Heart right ventricle (tissue), 16 donors: ENCODE measurements around the gene PSMA6. TPM values are rescaled to one million over a fixed set of nuclear protein-coding genes. Genes with fewer than 3 reads are reported as not detected.
"Not testable (repeated sequence)": the region's sequence is repeated elsewhere in the genome, so short reads cannot be mapped to it uniquely, and the experiment has no call there.

Source experiments
- ATAC-seq, 8 donors: fragments of 200-7000 bp; cut with Tn5 transposase; one replicate each; pipeline ENCODE4 v1.9.1; 2020; ENCODE audit warnings: mild to moderate bottlenecking in 8 of 8, moderate library complexity in 8 of 8, moderate number of reproducible peaks in 1 of 8
- DNase-seq, 2 donors: peaks; one replicate each; pipeline ENCODE4 v3.0.0-alpha.2; 2020
- H3K27ac ChIP-seq, 10 donors: fragments of 200-600 bp; sonication (generic) in 2 of 10; one replicate each; pipeline versions ENCODE4 v1.5.0 to v1.8.0; 2020 to 2022; ENCODE audit warnings: mild to moderate bottlenecking in 3 of 10
- H3K27me3 ChIP-seq, 7 donors: fragments of 200-600 bp; one replicate each; pipeline ENCODE4 v1.8.0; 2021 to 2022; ENCODE audit warnings: mild to moderate bottlenecking in 2 of 7
- H3K36me3 ChIP-seq, 9 donors: fragments of 200-600 bp; sonication (generic) in 1 of 9; one replicate each; pipeline versions ENCODE4 v1.5.0 to v1.8.0; 2020 to 2022; ENCODE audit warnings: mild to moderate bottlenecking in 2 of 9
- H3K4me1 ChIP-seq, 9 donors: fragments of 200-600 bp; sonication (generic) in 1 of 9; one replicate each; pipeline versions ENCODE4 v1.5.0 to v1.8.0; 2020 to 2022; ENCODE audit warnings: mild to moderate bottlenecking in 4 of 9
- H3K4me3 ChIP-seq, 10 donors: fragments of 200-600 bp; sonication (generic) in 2 of 10; one replicate each; pipeline versions ENCODE4 v1.5.0 to v1.8.0; 2020 to 2022; ENCODE audit warnings: mild to moderate bottlenecking in 7 of 10, moderate library complexity in 2 of 10
- H3K9me3 ChIP-seq, 11 donors: fragments of 200-600 bp in 10 of 11; sonication (generic) in 2 of 11; one replicate each; pipeline versions ENCODE4 v1.5.0 to v1.8.0; 2013 to 2022; ENCODE audit warnings: mild to moderate bottlenecking in 2 of 11, control low read depth in 1 of 11, moderate library complexity in 1 of 11
- CTCF ChIP-seq, 9 donors: fragments of 200-600 bp; sonication (generic) in 2 of 9; IDR thresholded peaks; one replicate each; pipeline versions ENCODE4 v1.5.0 to v1.8.0; 2021 to 2022; ENCODE audit warnings: antibody characterized with exemption in 9 of 9, mild to moderate bottlenecking in 5 of 9, moderate library complexity in 1 of 9
- WGBS, 2 donors: extraction: QIAGEN DNeasy Blood & Tissue Kit; methylation state at CpG; one replicate each; pipeline ENCODE4 v1.1.7; 2013; ENCODE audit warnings: inconsistent platforms in 1 of 2; 5-methylcytosine and 5-hydroxymethylcytosine counted together
- intact Hi-C, 10 donors: fragments of 100-400 bp; cut with DNase I; formaldehyde crosslinking; loops; one replicate each; pipeline versions ENCODE4 v1.11.1 to v1.14.2; 2022
- polyA plus RNA-seq, 2 donors: library from polyadenylated mRNA; stranded (reverse); fragments of 200-250 nt; gene quantifications; one replicate each; pipeline ENCODE4 v1.2.3, GENCODE V29; 2013
- total RNA-seq, 10 donors: library from RNA; stranded (reverse); fragmentation: NEBNext Ultra II Directional in 3 of 10; extraction: Animal tissue kit (Norgen Biotek cat#: 25700) in 3 of 10; gene quantifications; one replicate each; pipeline versions ENCODE4 v1.2.1 to v1.2.4, GENCODE V29; 2021 to 2023
- donor health status: Arrhythmogenic right ventricular cardiomyopathy.
- donor health status: ischemic (EF 13 %, LVEDD 7.1; RV severe dilation, severe dysfunction).
- donor health status: healthy with polysubstance abuse.
- donor health status: DM: no; HTN: yes; CAD: no.
- donor health status: DM: no; HTN: no; CAD: no.
- donor health status: ischemic (EF 25% LVEDD 6.9; RV normal size, moderate dysfunction).
- donor health status: ischemic (EF 25% LVEDD 5.7; RV mildly dilated, moderate dysfunction).
- donor health status: healthy.
- donor health status: DM: yes; HTN: yes; CAD: no.
- donor health status: Ischemic cardiomyopathy.
- donor health status: ischemic (EF 35%, LVEDD 5.7; RV mildly dilated, moderate dysfunction).
- donor health status: nonischemic (EF 11% LVEDD 7.7; RV severe dilation, severe dysfunction).
- donor health status: DM: yes; HTN: yes; CAD: no.
- donor health status: PGD.
- donor health status: ischemic (EF 29% LVEDD 5.4; RV normal size, mild dysfunction).
- donor health status: nonischemic (EF 23%, LVEDD 6.1; RV moderate dilation, normal function).

Gene PSMA6
- total and polyA plus RNA-seq, 12 donors, result 92.3 to 233 (median 166) TPM

GRCh38 chr14:35343702-35344101, 51.5 kb downstream of the PSMA6 start:
- Histone ChIP-seq H3K27me3 (no peaks in the 10 kb centered on the region), H3K9me3 (no peaks in the 10 kb centered on the region), H3K4me3 (no peak overlapping the region), H3K36me3 (no peaks in the 10 kb centered on the region), H3K4me1 (peaks cover 20 to 63% (median 36%) of the 10 kb centered on the region in 9 donors), H3K27ac (peak overlapping the region in 4 of 10 donors; percentile 4 to 48 (median 26))
- intact Hi-C loops, result loop anchor here in 5 of 10 donors (5.0 to 10.0 kb wide), 4 partner anchors 44 to 59 kb away; partner anchors contain the start of genes NFKBIA (in 1 of the 5) and PSMA6 (in 1 of the 5)
- 53 to 65% methylated on average over 7 of the region's 7 CpGs for WGBS, 2 donors
- ATAC-seq, result no peak
- no peak for DNase-seq
- TF ChIP-seq CTCF (IDR thresholded peaks at IDR 0.05), result no peak

DNA sequence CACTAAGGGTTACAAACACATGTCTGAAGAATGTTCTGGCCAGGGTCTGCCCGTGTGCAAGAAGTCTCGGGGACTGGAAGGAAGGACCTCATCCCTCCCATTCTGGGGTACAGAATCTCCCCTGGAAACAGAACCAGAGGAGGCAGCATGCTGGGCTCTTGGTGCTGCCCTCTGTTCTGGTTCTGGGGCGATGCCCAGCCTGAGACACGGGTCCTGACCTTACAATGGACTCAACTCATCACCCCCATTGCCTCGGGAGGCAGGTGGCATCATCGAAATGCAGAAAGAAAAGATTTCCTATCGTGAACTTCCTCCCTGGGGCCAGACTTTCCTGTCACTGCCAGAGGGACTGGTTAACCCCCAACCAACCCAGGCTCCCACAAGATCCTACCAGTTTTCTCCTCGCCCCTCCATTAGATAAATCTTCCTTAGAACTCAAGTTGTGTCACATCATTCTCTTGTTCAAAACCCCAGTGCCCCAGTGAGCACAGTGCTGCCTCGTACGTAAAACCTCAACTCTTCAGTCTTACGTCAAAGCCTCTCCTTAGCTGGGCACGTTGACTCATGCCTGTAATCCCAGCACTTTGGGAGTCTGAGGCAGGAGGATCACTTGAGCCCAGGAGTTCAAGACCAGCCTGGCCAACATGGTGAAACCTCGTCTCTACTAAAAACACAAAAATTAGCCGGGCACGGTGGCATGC, 52.1 kb downstream of the PSMA6 start:
- no peak for TF ChIP-seq CTCF (IDR thresholded peaks at IDR 0.05)
- H3K27me3 ChIP-seq, result no peaks in the 10 kb centered on the region
- ATAC-seq, result no peak
- no peak for DNase-seq
- WGBS, 2 donors, result 76 to 80% methylated on average over 15 of the region's 15 CpGs
- H3K4me1 ChIP-seq, result peaks cover 20 to 58% (median 36%) of the 10 kb centered on the region in 9 donors
- intact Hi-C loops, result loop anchor here in 5 of 10 donors (5.0 to 10.0 kb wide), 4 partner anchors 43 to 58 kb away; partner anchors contain the start of genes NFKBIA (in 1 of the 5) and PSMA6 (in 1 of the 5)
- peak overlapping the region in 3 of 10 donors; percentile 23 to 48 (median 29) for H3K27ac ChIP-seq
- H3K36me3 ChIP-seq, result no peaks in the 10 kb centered on the region
- H3K9me3 ChIP-seq, result no peaks in the 10 kb centered on the region
- no peak overlapping the region for H3K4me3 ChIP-seq

DNA sequence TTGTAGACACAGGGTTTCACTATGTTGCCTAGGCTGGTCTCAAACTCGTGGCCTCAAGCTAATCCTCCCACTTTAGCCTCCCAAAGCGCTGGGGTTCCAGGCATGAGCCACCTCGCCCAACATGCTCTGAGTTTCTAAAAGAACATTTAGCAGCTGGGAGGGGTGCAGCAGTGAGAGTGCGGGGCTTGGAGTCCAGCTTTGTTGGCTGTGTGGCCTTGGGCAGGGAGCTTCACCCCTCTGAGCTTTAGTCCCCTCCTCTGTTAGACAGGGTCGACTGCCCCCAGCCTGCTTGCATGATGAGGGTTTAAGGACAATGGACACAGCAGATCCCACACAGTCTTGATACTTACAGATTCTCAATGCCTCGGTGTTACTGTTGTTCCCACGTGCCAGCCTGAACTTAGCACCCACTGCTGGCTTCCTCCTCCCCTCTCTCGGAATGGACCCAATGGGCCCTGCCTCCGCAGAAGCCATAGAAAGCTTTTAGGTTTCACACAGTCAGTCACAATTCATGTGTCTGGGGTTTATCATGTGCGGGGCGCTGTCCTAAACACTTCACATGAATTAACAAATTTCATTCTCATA, 54.6 kb downstream of the PSMA6 start:
- Histone ChIP-seq H3K9me3 (no peaks in the 10 kb centered on the region), H3K27ac (no peak overlapping the region), H3K4me3 (no peak overlapping the region), H3K36me3 (no peaks in the 10 kb centered on the region), H3K4me1 (peaks cover 12 to 41% (median 26%) of the 10 kb centered on the region in 9 donors), H3K27me3 (no peaks in the 10 kb centered on the region)
- intact Hi-C loops, result loop anchor here in 1 of 10 donors (10.0 kb wide), 1 partner anchor 48 kb away; no protein-coding TSS in a partner anchor
- no peak for TF ChIP-seq CTCF (IDR thresholded peaks at IDR 0.05)
- ATAC-seq (no peak), DNase-seq (no peak)
- WGBS, 2 donors, result 87 to 92% methylated on average over 11 of the region's 11 CpGs

DNA sequence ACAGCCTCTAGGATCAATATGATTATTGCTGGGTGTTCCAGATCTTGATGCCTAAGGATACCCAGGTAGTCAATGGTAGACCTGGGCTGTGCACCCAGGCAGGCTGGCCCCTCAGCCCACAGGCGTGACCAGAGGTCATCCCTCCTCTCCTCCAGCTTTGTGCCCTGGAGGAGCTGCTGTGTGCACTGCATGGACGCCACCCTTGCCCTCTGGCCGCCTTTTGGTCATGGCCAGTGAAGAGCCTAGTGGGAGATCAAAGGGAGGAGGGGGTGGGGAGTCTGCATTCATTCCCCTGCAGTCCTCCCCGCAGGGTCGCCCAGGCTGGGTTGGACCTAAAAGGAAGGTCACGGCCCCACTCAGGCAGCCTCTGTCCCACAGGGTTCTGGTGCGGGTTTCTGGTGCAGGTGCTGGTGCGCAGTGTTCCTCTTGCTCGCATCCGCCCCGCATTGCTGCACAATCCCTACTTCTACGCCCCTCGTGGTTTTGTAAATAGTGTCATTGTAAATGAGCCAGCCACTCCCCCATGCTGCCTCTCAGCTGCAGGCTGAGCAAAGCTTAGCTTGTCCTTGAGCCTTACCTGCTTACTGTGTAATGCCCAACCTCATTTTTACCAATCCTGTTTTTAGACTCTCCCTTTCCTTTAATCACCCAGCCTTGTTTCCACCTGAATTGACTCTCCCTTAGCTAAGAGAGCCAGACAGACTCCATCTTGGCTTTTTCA, 55.3 kb downstream of the PSMA6 start:
- H3K4me1 ChIP-seq, result peaks cover 9 to 41% (median 26%) of the 10 kb centered on the region in 9 donors
- no peaks in the 10 kb centered on the region for H3K9me3 ChIP-seq
- WGBS, 2 donors, result 66 to 80% methylated on average over 13 of the region's 13 CpGs
- H3K27me3 ChIP-seq, result no peaks in the 10 kb centered on the region
- TF ChIP-seq CTCF (IDR thresholded peaks at IDR 0.05), result no peak
- intact Hi-C loops, result loop anchor here in 1 of 10 donors (10.0 kb wide), 1 partner anchor 47 kb away; no protein-coding TSS in a partner anchor
- no peaks in the 10 kb centered on the region for H3K36me3 ChIP-seq
- no peak overlapping the region for H3K4me3 ChIP-seq
- DNase-seq, result no peak
- H3K27ac ChIP-seq, result no peak overlapping the region
- no peak for ATAC-seq

GRCh38 chr14:35348044-35348380, 55.8 kb downstream of the PSMA6 start:
- intact Hi-C loops, result loop anchor here in 1 of 10 donors (10.0 kb wide), 1 partner anchor 47 kb away; no protein-coding TSS in a partner anchor
- WGBS, 2 donors, result 71 to 76% methylated on average over 6 of the region's 6 CpGs
- H3K36me3 ChIP-seq, ATAC-seq, H3K27me3 ChIP-seq, H3K9me3 ChIP-seq, DNase-seq, H3K27ac ChIP-seq, H3K4me3 ChIP-seq: not testable (repeated sequence)
- peaks cover 7 to 41% (median 26%) of the 10 kb centered on the region in 9 donors for H3K4me1 ChIP-seq
